Measurements from ENCODE around the gene SYNJ2. TPM values are rescaled to one million over a fixed set of nuclear protein-coding genes. Genes with fewer than 3 reads are reported as not detected.

SYNJ2 gene
- total RNA-seq, 1 experiment from 2014 or later: 24.5 TPM

- Histone ChIP-seq H2BK20ac (ENCODE audit: low read depth, low read length, poor library complexity, severe bottlenecking) (no peak overlapping the region), H4K5ac (ENCODE audit: insufficient read length, low read depth, low read length) (no peak overlapping the region), H3K27ac (ENCODE audit: insufficient read length, low read depth, low read length) (no peak overlapping the region), H2BK12ac (ENCODE audit: insufficient read length, low read depth, low read length) (no peak overlapping the region), H2BK120ac (ENCODE audit: low read depth, low read length, poor library complexity, severe bottlenecking) (no peak overlapping the region), H2BK15ac (ENCODE audit: low read depth, low read length) (no peak overlapping the region), H4K20me1 (ENCODE audit: control insufficient read depth, insufficient read depth, insufficient read length) (no peaks in the 10 kb centered on the region), H3K56ac (ENCODE audit: insufficient read length, low read depth, low read length) (no peak overlapping the region), H4K91ac (ENCODE audit: insufficient read length, low read depth, low read length) (no peak overlapping the region), H3K9me3 (ENCODE audit: control insufficient read depth, low read depth, low read length) (no peaks in the 10 kb centered on the region), H3K4me1 (ENCODE audit: insufficient read depth, low read length) (no peaks in the 10 kb centered on the region), H2BK5ac (ENCODE audit: insufficient read length, low read length) (no peak overlapping the region), H3K79me2 (ENCODE audit: insufficient read depth, low read length) (no peaks in the 10 kb centered on the region), H3K18ac (ENCODE audit: insufficient read length, low read depth, low read length) (no peak overlapping the region), H3K23ac (ENCODE audit: insufficient read length, low read depth, low read length) (no peak overlapping the region), H3K9ac (ENCODE audit: extremely low read depth, insufficient read length, low read length) (no peak overlapping the region), H3K27me3 (ENCODE audit: insufficient read depth, low read length) (no peaks in the 10 kb centered on the region; the same call in 1 of the 2 replicates), H3K79me1 (ENCODE audit: insufficient read depth, low read depth, low read length, poor library complexity, severe bottlenecking) (no peaks in the 10 kb centered on the region), H3K23me2 (ENCODE audit: insufficient read length, low read depth, low read length, poor library complexity, severe bottlenecking) (no peaks in the 10 kb centered on the region), H2AK5ac (ENCODE audit: insufficient read length, low read length) (no peak overlapping the region), H3K14ac (ENCODE audit: insufficient read depth, low read length) (no peak overlapping the region), H3K4me2 (ENCODE audit: insufficient read depth, insufficient read length, low read length) (no peak overlapping the region), H3T11ph (ENCODE audit: low read length) (no peak overlapping the region), H2AFZ (ENCODE audit: low read length) (no peak overlapping the region), H3K4ac (ENCODE audit: low read depth, low read length) (no peak overlapping the region), H4K8ac (replicated peaks; ENCODE audit: insufficient read length, low read depth, low read length) (no peak overlapping the region)
- Mint-ChIP-seq H3K4me1 (no peaks in the 10 kb centered on the region), H3K36me3 (ENCODE audit: insufficient read depth in 1 of 3, low read depth in 3 of 3) (peaks cover 4 to 19% (median 13%) of the 10 kb centered on the region in 3 experiments; a peak in 5 of 7 replicates), H3K4me3 (no peak overlapping the region), H3K27me3 (ENCODE audit: low read depth) (no peaks in the 10 kb centered on the region), H3K27ac (no peak overlapping the region), H3K9me3 (no peaks in the 10 kb centered on the region)
- DNase-seq: no peak
- TF ChIP-seq CTCF (conservative IDR thresholded peaks at IDR 0.05): no peak
- WGBS (ENCODE audit: extremely low coverage, insufficient read length, low lambda C conversion rate): no CpG with 5 or more reads among the region's 5 CpGs
Measured at GRCh38 chr6:158110986-158111385, 129.3 kb downstream of the SYNJ2 start.
